ENCODE results near the gene MINPP1.

GRCh38 chr10:87507879-87508483 lies 3.3 kb downstream of the MINPP1 start:
- TF ChIP-seq CTCF (IDR thresholded peaks at IDR 0.05) (no peak), POLR2A (IDR thresholded peaks at IDR 0.05) (no peak)
